ENCODE data around the gene OR10A6. TPM values are rescaled to one million over a fixed set of nuclear protein-coding genes. Genes with fewer than 3 reads are reported as not detected.
A peak's percentile ranks its signal among the peaks of the same experiment; 100 is the strongest.

OR10A6 gene
- total and polyA plus RNA-seq, 9 of the 15 experiments (the other 6 are each of a cell fraction or from before 2014, with no cell fraction given): not detected

DNA sequence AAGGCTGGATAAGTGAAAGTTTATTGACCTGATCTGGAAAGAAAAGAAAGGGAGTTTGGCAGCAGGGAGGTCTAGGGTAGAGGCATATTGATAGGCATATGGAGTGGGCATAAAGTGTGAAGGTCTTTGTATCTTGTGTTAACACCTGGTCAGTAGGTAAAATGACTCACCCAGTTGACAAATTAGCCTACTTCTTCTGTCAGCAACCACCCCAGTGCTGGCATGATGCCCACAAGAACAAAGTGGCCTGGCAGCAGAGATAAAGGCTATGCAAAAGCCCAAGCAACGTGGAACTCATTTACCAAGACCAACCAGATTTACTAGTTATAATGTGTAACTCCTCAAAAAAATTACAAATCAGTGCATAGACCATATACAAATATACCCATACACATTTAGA, 5.5 kb upstream of the OR10A6 start:
- 0% methylated on average over 1 of the region's 1 CpG for WGBS (ENCODE audit: insufficient coverage, low coverage, missing lambda C conversion rate)
- H3K9me1 ChIP-seq (ENCODE audit: control insufficient read depth, insufficient read depth, low read length): no peaks in the 10 kb centered on the region
- intact Hi-C loops (cut with micrococcal nuclease): no loop called here
- no peak overlapping the region for H3K27ac ChIP-seq (ENCODE audit: extremely low read depth, low read depth, low read length)
- in situ Hi-C loops (cut with MboI): no loop called here
- no peaks in the 10 kb centered on the region for H3K79me2 ChIP-seq (ENCODE audit: control insufficient read depth, insufficient read depth, low read length)
- no peak overlapping the region for H3K4me2 ChIP-seq (ENCODE audit: insufficient read depth, low read length)
- H3K4me3 ChIP-seq: no peak overlapping the region
- ChIA-PET POLR2A (no interaction called here), CTCF (ENCODE audit: low intra/inter-chr PET ratio) (no interaction called here)
- no peak overlapping the region for H3K9ac ChIP-seq (ENCODE audit: insufficient read depth in 1 of 2, low read depth in 2 of 2, low read length in 2 of 2)
- DNase-seq (ENCODE audit: extremely low read depth in 1 of 4, low spot score in 3 of 4) (no peak), ATAC-seq (no peak), FAIRE-seq (no peak)
- H3K36me3 ChIP-seq (ENCODE audit: control insufficient read depth, insufficient read depth, low read length): no peaks in the 10 kb centered on the region
- no TSS peak for BruUV-seq (replicated peaks)
- H3K27me3 ChIP-seq (ENCODE audit: control insufficient read depth in 2 of 2, insufficient read depth in 2 of 2, low read length in 2 of 2): no peaks in the 10 kb centered on the region
- no peak overlapping the region for H2AFZ ChIP-seq (ENCODE audit: low read depth, low read length)
- no peaks in the 10 kb centered on the region for H4K20me1 ChIP-seq (replicated peaks; ENCODE audit: control insufficient read depth, insufficient read depth, low read length)
- 0 out of 2 replicates have a peak, but pooled peaks have one; percentile 11 for TF ChIP-seq NFIC (IDR thresholded peaks at IDR 0.05)
- TF ChIP-seq, protein P1, sequence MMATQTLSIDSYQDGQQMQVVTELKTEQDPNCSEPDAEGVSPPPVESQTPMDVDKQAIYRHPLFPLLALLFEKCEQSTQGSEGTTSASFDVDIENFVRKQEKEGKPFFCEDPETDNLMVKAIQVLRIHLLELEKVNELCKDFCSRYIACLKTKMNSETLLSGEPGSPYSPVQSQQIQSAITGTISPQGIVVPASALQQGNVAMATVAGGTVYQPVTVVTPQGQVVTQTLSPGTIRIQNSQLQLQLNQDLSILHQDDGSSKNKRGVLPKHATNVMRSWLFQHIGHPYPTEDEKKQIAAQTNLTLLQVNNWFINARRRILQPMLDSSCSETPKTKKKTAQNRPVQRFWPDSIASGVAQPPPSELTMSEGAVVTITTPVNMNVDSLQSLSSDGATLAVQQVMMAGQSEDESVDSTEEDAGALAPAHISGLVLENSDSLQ (IDR thresholded peaks at IDR 0.05): no peak
- TF ChIP-seq CBFA2T3 (IDR thresholded peaks at IDR 0.05): 0 out of 2 replicates have a peak, but pooled peaks have one; percentile 23
- no peaks in the 10 kb centered on the region for H3K4me1 ChIP-seq (replicated peaks in 1 of 2; ENCODE audit: control insufficient read depth in 2 of 2, insufficient read depth in 2 of 2, low read length in 2 of 2)
- no peaks in the 10 kb centered on the region for H3K9me3 ChIP-seq (replicated peaks; ENCODE audit: control insufficient read depth, insufficient read depth, low read depth, low read length)

DNA sequence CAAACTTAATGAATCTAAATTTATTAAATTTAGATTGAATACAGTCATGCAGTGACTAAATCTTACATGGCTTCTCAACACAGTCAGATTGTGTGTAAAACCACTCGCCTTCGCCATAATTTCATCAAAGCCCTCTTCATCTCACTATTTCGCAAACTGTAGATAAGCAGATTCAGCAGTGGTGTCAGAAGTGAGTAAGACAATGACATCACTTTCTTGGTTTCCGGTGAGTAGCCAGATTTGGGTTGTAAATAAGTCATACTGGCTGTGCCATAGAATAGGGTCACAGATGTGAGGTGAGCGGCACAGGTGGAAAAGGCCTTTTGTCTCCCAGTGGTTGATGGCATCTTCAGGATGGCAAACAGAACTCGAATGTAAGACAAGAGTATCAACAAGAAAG, 3.4 kb downstream of the OR10A6 start:
- H3K4me3 ChIP-seq: no peak overlapping the region
- no peaks in the 10 kb centered on the region for H3K9me3 ChIP-seq (replicated peaks; ENCODE audit: control insufficient read depth, insufficient read depth, low read depth, low read length)
- H3K9ac ChIP-seq (ENCODE audit: insufficient read depth in 1 of 2, low read depth in 2 of 2, low read length in 2 of 2): no peak overlapping the region
- in situ Hi-C loops (cut with MboI) (no loop called here), intact Hi-C loops (cut with micrococcal nuclease) (no loop called here)
- 0% methylated on average over 6 of the region's 6 CpGs for WGBS (ENCODE audit: insufficient coverage, low coverage, missing lambda C conversion rate)
- no peaks in the 10 kb centered on the region for H4K20me1 ChIP-seq (replicated peaks; ENCODE audit: control insufficient read depth, insufficient read depth, low read length)
- FAIRE-seq (no peak), DNase-seq (ENCODE audit: extremely low read depth in 1 of 4, low spot score in 3 of 4) (no peak), ATAC-seq (no peak)
- BruUV-seq (replicated peaks): no TSS peak
- no peak overlapping the region for H3K27ac ChIP-seq (ENCODE audit: extremely low read depth, low read depth, low read length)
- H3K36me3 ChIP-seq (ENCODE audit: control insufficient read depth, insufficient read depth, low read length): no peaks in the 10 kb centered on the region
- H2AFZ ChIP-seq (ENCODE audit: low read depth, low read length): no peak overlapping the region
- CTCF ChIA-PET (ENCODE audit: low intra/inter-chr PET ratio): no interaction called here
- H3K9me1 ChIP-seq (ENCODE audit: control insufficient read depth, insufficient read depth, low read length): no peaks in the 10 kb centered on the region
- H3K4me2 ChIP-seq (ENCODE audit: insufficient read depth, low read length): no peak overlapping the region
- no peaks in the 10 kb centered on the region for H3K79me2 ChIP-seq (ENCODE audit: control insufficient read depth, insufficient read depth, low read length)
- POLR2A ChIA-PET: no interaction called here
- H3K4me1 ChIP-seq (replicated peaks in 1 of 2; ENCODE audit: control insufficient read depth in 2 of 2, insufficient read depth in 2 of 2, low read length in 2 of 2): no peaks in the 10 kb centered on the region
- no peaks in the 10 kb centered on the region for H3K27me3 ChIP-seq (ENCODE audit: control insufficient read depth in 2 of 2, insufficient read depth in 2 of 2, low read length in 2 of 2)
- TF ChIP-seq GABPB1 (CRISPR knock-in tag; IDR thresholded peaks at IDR 0.05): no peak
- TF ChIP-seq, protein P2, sequence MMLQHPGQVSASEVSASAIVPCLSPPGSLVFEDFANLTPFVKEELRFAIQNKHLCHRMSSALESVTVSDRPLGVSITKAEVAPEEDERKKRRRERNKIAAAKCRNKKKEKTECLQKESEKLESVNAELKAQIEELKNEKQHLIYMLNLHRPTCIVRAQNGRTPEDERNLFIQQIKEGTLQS (IDR thresholded peaks at IDR 0.05): peak; percentile 67
- TF ChIP-seq, protein P2 (CRISPR knock-in tag; conservative IDR thresholded peaks at IDR 0.05): no peak
- 0 out of 2 replicates have a peak, but pooled peaks have one; percentile 38 for TF ChIP-seq CREM (IDR thresholded peaks at IDR 0.05; ENCODE audit: low read depth)
- no peak for TF ChIP-seq SNRNP70 (optimal IDR thresholded peaks at IDR 0.05; ENCODE audit: low read depth, low read length)
- TF ChIP-seq ZBTB17 (CRISPR knock-in tag; IDR thresholded peaks at IDR 0.05): no peak
- no peak for TF ChIP-seq NEUROD1 (IDR thresholded peaks at IDR 0.05; ENCODE audit: borderline replicate concordance, low read depth, low read length, partially characterized antibody)
- TF ChIP-seq PYGO2 (tag; IDR thresholded peaks at IDR 0.05): no peak
- peak; percentile 10; the same call in 1 of the 2 replicates for TF ChIP-seq JUND (IDR thresholded peaks at IDR 0.05; ENCODE audit: borderline replicate concordance, low read depth, low read length)
- TF ChIP-seq JUND (tag; IDR thresholded peaks at IDR 0.05; ENCODE audit: borderline replicate concordance, low read depth, low read length): no peak
- no peak for TF ChIP-seq BRD4 (IDR thresholded peaks at IDR 0.05)
- TF ChIP-seq SP1 (CRISPR knock-in tag; IDR thresholded peaks at IDR 0.05): no peak
- no peak for TF ChIP-seq RB1 (IDR thresholded peaks at IDR 0.05; ENCODE audit: low read depth)

Measured in K562 (cell line).